ENCODE measurements around the gene CPXM2.

Gene CPXM2

DNA sequence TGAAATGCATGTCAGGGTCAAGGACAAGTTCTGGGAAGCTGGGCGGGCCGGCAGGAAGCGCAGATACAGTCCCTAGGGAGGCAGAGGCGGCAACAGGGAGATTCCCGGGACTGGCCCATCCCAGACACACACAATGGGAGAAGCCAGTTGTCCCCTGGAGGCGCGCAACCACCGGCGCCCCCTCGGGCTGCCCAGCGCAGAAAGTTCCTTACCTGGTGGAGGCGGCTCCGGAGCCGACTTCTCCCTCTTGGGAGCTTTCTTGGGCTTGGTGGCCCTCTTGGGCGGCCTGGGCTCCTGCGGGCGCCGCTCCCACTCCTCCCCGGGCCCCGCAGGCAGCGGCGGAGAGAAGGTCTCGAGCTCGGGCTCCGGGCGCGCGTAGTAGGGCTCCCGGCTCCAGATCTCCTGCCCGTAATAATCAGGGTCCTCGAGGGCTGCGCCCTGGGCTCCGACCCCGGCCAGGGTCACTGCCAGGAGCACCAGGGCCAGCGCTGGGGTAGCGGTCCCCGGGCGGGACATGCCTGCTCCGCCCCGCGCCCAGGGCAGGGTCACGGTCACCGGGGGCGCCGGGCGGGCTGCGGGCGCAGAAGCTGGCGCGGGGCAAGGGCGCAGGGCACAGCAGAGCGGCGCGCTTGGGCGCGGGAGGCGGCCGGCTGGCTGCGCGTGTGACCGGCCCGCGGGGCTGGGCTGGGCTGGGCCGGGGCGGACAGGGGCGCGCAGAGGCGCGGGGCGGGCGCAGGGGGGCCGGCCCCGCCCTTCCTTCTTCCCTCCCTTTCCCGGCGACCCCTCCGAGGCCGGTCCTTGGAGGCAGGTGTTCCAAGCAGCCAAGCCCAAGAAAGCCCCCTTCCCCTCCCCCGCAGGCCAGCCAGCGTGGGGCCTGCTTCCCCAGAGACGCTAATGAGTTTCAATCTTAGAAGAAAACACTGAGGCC is at the start of gene CPXM2:
TSS of gene CPXM2 (minus strand) at position 664 of the 928 bp plus-strand sequence. CDS start at position 516, 148 bp downstream.
- peak; percentile 23 for DNase-seq (ENCODE audit: low read depth)

DNA sequence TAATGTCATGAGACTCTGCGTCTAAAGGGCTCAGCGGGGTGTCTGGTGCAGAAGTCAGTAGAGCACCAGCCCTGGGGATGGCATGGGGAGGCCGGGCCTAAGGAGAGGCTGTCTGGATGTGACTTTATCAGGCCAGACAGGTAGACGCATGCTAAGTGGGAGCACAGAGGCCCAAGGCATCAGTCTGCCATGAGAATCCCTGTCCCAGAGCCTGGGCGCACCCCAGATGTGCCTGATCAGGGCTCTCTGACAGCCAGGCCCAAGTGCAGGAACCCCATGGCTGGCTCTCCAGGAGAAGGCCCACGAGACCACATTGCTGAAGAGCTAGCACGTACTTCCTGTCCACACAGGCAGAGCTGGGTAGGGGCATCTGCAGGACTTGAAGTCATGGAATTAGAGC is 48.0 kb upstream of the CPXM2 start:
- no peak for DNase-seq (ENCODE audit: low read depth)

DNA sequence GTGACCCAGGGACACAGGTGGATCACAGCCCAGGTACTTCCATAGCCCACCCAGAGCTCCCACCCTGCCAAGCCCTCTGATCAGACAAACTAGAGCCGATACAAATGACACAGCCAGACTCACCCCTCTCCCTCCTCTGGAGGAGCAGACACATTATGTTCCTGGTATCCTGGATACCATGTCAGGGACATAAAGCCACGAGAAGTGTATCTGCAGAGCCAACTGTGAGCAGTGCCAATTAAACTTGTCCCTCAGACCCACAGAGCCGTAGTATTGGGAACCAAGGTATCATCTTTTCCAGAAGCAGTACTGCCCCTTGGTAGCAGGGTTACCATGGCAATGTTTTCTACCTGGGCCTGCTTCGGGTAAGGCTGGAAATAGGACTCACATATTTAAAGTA is 47.3 kb upstream of the CPXM2 start:
- no peak for DNase-seq (ENCODE audit: low read depth)

DNA sequence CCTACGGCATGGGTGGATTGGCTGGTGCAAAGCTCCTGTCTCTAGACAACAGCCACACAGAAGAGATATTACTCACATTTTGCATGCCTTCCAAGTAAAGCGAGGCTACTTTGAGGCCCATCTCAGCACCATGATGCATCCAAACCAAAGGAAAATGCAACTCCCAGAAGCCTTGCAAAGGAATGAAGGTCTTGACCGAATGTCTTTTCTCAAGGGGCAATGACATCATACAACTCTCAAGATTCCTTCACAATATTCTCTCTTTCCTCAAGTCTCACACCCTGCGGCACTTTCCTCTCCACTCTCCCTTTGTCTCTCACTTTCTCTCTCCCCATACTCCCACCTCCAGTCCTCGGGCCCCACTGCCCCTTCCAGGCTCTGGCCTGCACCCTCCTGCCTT is 44.8 kb upstream of the CPXM2 start:
- no peak for DNase-seq (ENCODE audit: low read depth)

DNA sequence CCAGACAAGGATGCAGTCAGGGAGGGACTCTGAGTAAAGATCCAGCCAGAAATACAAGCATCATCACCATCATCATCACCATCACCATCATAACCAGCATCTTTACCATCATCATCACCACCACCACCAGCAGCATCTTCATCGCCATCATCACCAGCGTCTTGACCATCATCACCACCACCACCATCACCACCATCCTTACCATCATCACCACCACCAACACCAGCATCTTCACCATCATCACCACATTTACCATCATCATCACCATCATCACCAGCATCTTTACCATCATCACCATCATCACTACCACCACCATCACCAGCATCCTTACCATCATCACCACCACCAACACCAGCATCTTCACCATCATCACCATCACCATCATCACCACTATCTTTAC is 44.1 kb upstream of the CPXM2 start:
- no peak for DNase-seq (ENCODE audit: low read depth)

DNA sequence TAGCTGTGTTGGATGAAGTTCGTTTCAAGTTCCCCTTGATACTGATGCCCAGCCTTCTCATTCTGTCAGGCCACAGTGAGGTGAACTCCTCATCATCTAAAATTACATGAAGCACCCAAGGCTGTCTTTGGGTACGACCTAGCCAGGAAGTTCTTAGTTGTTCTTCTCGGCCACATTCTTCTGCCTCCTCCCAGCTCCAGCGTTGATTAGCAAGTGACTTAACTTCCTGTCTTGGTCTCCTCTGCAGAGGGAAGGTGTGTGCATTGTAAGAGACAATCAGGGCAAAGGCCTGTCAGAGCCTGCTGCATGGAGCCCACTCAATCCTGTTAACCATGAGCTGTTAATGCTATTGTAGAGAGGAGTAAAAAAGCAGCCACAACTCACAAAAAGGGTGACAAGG is 43.2 kb upstream of the CPXM2 start:
- DNase-seq (ENCODE audit: low read depth), result no peak

DNA sequence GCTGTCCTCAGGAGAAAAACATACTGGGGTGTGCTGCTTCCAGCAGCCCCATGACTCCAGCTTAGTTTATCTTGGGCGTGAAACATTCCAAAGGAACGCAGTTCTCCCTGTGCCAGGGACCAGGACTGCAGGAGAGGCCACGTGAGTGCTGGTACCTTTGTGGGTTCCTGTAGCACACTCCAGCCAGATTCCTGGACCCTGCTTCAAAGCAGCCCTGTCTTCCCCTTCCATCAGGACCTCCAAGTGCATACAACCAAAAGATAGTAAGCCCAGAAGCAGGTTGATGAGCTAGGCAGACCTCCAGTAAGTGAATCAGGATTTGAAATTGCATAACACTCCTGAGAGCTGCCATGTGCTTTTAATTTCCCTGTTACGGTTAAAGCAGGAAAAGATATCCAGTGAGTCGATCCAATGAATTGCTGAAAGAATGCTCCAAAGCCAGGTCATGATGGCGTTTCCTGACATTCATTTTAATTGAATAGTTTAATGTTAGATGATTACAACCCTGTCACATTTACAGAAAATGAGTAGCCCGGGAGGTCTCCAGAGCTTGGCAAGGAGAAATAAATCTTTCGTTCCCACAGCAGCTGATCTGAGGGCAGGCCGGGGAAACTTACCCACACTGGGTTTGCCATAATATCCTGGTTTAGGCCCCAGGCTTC is 38.9 kb upstream of the CPXM2 start:
- peak; percentile 89 for DNase-seq (ENCODE audit: low read depth)

DNA sequence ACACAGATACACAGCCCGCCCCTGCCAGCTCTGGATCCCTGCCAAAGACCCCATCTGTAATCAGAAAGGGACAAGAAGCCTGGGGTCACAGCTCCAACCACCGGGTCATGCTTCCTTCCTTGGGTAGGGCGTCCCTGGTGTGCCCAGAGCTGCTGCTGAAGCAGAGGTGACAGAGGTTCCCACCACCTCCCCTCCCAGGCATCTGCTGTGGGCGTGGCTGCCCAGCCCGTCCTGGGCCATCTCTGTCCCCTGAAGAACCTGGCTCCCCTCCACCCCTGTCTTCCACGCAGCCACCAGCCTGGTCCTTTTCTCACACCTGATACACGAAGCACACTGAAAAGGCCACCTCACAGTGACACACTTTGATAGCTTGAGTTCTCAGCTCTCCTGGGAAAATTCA is 38.2 kb upstream of the CPXM2 start:
- no peak for DNase-seq (ENCODE audit: low read depth)

DNA sequence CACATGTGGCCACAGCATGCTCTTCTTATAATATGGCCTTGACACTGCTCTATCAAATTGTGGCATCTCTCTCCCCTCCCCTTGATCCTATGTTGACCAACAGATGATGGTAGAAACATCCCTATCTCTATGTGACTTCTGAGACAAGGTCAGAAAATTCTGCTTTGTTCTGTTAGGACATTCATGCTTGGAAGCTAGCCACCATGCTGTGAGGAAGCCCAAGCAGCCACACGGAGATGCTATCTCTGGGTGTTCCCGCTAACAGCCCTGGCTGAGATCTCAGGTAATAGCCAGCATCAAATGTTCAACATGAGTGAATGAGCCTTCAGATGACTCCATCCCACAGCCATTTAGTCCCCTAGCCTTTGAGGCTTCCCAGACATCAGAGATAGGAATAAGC is 36.8 kb upstream of the CPXM2 start:
- DNase-seq (ENCODE audit: low read depth), result no peak

DNA sequence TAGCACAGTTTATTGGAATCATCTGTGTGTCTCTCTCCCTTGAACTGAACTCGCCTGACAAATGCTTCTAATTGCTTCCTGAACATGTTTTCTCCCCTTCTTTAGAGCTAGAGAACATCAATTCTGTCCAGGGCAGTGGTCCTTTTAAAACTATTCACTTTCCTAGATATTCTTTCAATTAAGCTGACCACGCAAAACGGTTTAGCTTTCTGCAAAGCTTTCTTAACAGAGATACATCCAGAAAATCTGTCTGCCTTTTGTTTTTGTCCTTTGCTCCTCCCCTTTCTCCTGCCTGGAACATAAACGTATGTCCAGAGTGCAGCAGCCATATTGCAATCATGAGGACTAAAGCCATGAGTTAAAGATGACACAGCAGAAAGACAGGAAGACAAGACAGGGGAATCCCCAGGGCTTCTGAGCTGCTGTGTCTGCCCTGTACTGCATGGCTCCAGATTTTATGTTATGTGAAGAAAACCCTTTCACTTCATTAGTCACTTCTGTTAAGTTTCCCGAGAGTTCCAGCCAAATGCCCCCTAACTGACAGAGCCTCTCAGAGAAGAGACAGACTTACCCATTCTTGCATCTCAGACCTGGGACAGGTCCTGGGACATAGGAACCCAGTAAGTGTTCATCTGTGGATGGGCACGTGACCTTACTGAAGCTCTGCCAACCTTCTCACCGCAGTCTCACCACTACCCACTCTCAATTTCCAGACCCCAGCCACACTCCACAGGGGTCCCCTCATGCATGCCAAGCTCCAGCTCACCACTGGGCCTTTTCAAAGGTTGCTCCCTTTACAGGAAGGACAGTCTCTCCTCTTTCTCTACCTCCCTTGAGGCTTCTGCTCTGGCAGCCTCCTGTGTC is 35.0 kb upstream of the CPXM2 start:
- DNase-seq (ENCODE audit: low read depth), result peak; percentile 65

DNA sequence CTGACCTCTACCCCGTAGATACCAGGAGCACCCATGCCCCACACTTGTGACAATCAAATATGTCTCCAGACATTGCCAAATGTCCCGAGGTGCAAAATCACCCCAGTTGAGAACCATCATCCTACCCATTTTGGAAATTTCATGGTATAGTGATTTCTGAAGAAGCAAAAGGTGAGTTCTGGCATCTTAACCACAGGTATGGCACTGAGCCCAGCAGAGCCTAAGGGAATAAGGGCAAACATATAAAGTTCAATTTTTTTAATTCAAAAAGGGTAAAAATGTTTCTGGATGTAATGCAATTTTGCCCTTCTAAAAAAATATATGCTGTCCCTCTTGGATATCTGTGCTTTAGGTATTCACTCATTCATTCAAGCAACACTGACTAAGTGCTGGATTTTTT is 30.5 kb upstream of the CPXM2 start:
- DNase-seq (ENCODE audit: low read depth), result no peak

DNA sequence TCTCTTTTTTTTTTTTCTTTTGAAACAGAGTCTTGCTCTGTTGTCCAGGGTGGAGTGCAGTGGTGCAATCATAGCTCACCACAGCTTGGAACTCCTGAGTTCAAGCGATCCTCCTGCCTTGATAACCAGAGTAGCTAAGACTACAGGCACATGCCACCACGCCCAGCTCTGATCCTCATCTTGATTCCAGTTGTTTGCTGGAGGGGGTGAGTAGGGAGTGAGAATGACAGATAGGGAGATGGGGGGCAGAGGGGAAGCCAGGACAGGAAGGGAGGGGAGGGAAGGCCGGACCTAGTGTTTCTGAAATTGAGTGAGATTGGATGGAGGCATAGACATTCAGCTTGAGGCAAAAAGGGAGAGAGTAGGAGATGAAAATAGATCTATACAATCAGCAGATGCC is 25.2 kb upstream of the CPXM2 start:
- DNase-seq (ENCODE audit: low read depth), result no peak

DNA sequence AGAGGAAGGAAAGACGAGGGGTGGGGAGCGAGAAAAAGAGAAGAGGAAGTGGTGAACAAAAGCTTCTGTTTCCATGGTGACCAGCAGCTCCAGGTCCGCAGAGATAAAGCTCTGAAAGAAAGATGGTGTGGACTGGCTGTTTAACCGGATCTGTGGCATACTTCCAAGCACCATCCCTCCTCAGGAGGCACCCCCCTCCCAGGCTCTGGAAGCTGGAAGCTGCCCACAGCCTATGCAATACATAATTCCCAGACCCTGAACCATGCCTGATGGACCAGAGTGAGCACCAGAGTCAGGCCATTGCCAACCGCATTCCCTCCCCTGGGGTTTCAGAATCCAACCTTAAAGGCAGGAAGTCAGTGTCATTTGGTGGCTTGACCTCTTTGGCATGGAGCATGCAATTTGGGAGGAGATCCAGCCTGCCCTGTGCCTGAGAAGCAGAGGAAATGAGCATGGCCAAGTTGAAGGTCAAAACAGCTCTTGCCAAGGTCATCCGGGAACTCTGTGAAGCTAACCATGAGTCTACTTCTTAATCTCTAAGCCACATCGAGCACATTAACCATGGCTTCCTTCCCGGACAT is 22.2 kb upstream of the CPXM2 start:
- no peak for DNase-seq (ENCODE audit: low read depth)

DNA sequence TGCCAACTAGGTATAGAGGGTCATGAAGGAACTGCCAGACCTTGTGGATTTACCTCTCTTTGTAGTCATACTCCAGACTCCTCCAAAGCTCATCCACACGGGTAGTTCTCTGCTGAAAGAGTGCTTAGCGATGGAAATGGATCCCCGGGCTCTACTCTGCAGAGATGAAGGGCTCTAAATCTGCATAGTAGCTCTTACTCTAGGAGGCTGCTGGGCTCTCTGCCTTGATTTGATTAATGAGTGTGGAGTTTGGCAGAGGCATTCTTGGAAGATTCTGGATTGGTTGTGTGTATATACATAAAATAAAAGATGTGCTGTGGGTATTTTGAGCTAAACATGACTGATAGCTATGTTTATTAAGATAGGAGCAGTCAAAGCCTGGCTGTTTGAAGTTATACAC is 21.3 kb upstream of the CPXM2 start:
- no peak for DNase-seq (ENCODE audit: low read depth)

DNA sequence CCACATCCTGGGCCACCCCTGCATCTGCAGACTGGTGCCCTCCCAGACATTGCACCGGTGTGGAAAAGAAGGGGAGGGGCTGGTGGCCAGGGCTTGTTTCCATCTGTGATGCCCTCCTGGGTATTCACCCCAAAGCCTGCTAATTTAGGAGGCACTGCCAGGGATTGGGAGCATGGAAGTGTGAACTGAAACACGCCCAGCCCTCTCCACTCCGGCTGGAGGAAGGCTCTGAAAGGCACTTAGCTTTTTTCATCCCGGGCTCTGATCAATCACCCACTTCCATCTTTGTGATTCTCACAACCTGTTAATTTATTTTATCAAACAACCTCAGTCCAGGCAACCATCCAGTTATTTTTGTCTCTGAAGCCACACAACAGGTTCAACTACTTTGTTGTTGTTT is 20.9 kb upstream of the CPXM2 start:
- no peak for DNase-seq (ENCODE audit: low read depth)

DNA sequence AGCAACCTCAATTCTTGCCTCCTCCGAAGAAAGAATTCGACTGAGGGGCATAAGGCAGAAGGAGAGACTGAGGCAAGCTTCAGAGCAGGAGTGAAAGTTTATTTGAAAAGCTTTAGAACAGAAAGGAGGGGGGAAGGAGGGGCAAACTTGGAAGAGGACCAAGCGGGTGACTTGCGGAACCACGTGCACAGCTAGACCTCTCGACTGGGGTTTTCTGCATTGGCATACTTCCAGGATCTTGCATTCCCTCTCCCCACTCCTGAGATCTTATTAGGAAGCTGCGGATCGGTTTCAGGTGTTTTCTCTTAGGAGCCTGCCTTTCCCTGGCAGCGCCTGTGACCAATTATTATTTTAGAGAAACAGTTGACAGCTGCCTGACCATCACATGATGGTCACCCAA is 20.3 kb upstream of the CPXM2 start:
- DNase-seq (ENCODE audit: low read depth), result no peak

DNA sequence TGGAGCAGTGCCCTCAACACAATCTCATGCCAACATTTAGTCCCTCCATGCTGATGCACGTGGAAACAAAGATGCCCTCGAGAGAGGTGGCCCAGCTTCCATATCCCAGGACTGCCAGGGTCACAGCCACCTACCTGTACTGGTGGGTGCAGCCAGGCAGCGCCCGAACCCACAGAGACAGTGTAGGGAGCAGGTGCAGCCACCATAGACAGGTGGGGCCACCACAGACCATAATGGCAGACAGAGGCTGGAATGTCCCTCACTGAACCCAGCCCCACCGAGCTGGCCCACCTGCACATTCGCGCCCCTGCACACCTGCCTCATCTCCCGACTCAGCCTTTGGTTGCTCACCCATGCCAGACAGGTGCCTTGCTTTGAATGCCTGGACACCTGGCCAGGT is 18.3 kb upstream of the CPXM2 start:
- DNase-seq (ENCODE audit: low read depth), result no peak

DNA sequence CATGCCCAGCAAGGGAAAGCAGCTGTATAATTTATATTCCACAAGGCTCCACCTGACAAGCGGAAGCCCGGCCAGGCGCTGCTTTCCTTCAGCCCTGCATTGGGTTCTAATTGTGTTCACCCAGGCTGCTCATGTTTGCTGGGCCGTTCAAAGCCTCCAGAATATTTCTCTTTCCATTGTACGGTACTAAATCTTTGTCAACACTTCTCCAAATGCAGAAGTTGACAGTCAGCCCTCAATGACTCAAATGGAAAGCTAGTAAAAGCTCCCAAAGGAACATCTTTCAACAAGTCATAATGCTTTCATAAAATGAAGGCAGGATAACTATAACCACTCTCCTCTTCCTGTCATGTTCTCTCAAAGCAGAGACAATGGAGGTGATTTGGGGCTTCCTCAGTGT is 17.8 kb upstream of the CPXM2 start:
- DNase-seq (ENCODE audit: low read depth), result no peak

DNA sequence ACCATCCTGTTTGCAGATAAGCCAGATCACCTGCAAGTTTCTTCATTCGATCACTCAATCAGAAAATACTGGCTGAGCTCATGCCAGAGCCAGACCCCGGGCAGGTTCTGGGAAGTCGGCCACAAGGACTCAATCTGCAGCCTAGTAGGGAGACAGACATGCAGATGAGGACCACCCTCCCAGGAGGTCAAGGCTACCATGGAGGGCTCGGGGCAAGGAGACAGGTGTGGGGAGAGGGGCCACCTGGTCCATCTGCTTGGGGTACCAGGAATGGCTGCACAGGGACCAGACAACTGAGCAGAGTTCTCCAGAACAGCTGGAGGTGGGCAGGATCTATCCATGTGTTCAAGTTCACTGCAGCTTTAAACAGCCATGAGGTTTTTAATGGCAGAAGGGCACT is 16.8 kb upstream of the CPXM2 start:
- DNase-seq (ENCODE audit: low read depth), result no peak

DNA sequence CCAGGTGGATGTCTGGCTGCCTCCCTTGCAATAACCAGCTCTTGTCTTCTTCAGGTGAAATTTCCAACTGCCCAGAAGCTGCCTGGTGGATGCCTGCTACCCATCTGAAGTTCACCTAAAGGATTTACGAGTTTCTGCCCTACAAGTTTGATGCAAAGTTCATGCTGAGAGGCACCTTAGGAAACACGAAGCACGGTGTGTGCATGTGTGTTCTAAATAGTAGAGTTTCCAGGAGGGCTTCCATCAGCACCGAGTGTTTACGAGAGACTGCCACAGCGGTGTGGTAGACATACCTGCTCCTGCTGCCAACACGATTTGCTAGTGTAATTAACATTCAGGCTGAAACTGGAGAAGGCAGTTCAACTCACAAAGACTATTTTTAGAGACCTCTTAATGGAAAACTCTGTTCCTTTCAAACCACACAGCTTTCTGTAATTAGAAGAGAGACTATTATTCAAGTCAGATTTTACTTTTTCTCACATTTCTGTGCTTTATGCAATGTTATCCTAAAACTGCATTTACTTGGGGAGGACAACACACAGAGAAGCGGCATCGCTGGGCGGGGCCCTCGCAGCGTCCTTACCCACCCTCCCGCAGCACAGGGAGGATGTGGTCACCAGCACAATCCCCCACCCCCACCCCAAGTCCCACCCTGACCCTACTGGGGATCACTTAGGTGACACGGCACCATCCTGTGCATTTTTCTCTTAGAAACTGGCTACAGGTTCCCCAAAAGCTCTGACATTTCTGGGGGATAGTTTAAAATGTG is 15.5 kb upstream of the CPXM2 start:
- DNase-seq (ENCODE audit: low read depth), result no peak

DNA sequence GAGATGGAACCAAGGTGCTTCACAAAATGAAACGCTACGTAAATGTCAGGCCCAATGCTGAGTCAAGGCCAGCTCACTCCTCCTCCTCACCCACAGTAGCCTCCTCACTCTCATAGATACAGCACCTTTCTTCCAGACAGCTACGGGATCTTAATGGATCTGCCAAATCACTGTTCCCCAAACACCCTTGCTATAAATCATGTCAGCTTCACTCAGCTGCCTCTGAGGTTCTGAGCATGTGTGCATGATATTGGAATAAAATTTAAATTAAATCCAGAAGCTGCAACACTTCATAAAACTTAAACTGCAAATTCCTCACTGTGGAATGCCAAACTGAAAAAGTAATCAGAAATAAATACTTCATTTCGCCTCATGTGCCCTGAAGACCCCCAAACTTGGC is 14.7 kb upstream of the CPXM2 start:
- no peak for DNase-seq (ENCODE audit: low read depth)

All from GM04504 (cell line).